Measurements from ENCODE around the gene REX1BD.

REX1BD gene

GRCh38 chr19:18603255-18603957 is 14.8 kb downstream of the REX1BD start:
- DNase-seq (ENCODE audit: low read depth), result no peak

- no peak for DNase-seq (ENCODE audit: low read depth)
Observed at GRCh38 chr19:18603958-18604819, 15.6 kb downstream of the REX1BD start.

- DNase-seq (ENCODE audit: low read depth), result no peak
Observed at GRCh38 chr19:18604820-18605159, 16.2 kb downstream of the REX1BD start.

- DNase-seq (ENCODE audit: low read depth), result no peak
Observed at GRCh38 chr19:18605196-18605545, 16.6 kb downstream of the REX1BD start.

- no peak for DNase-seq (ENCODE audit: low read depth)
Observed at GRCh38 chr19:18605546-18606280, 17.1 kb downstream of the REX1BD start.

- DNase-seq (ENCODE audit: low read depth), result no peak
Observed at GRCh38 chr19:18606281-18607225, 18.0 kb downstream of the REX1BD start, which contains the start of gene CRLF1. Gene CRLF1, minus strand, starts transcription at chr19:18606799. Its CDS starts 143 bp downstream, at chr19:18606656.

GRCh38 chr19:18607226-18608101 is 18.9 kb downstream of the REX1BD start:
- no peak for DNase-seq (ENCODE audit: low read depth)

GRCh38 chr19:18608102-18608804 is 19.7 kb downstream of the REX1BD start:
- DNase-seq (ENCODE audit: low read depth), result no peak

GRCh38 chr19:18608805-18609716 is 20.5 kb downstream of the REX1BD start:
- no peak for DNase-seq (ENCODE audit: low read depth)

- DNase-seq (ENCODE audit: low read depth), result no peak
Observed at GRCh38 chr19:18609717-18610051, 21.1 kb downstream of the REX1BD start.

- DNase-seq (ENCODE audit: low read depth), result no peak
Observed at GRCh38 chr19:18610245-18610555, 21.6 kb downstream of the REX1BD start.

- no peak for DNase-seq (ENCODE audit: low read depth)
Observed at GRCh38 chr19:18610556-18611326, 22.1 kb downstream of the REX1BD start.

GRCh38 chr19:18611327-18612050 is 22.9 kb downstream of the REX1BD start:
- no peak for DNase-seq (ENCODE audit: low read depth)

- DNase-seq (ENCODE audit: low read depth), result no peak
Observed at GRCh38 chr19:18612051-18612771, 23.6 kb downstream of the REX1BD start.

- peak; percentile 28 for DNase-seq (ENCODE audit: low read depth)
Observed at GRCh38 chr19:18612772-18613588, 24.4 kb downstream of the REX1BD start, which contains the start of gene TMEM59L. Gene TMEM59L, plus strand, starts transcription at chr19:18612870. Its CDS starts 89 bp downstream, at chr19:18612959.
